Large intestine (tissue), 3 donors: ENCODE results near the gene PNKD. TPM values are rescaled to one million over a fixed set of nuclear protein-coding genes. Genes with fewer than 3 reads are reported as not detected.
A peak's percentile ranks its signal among the peaks of the same experiment; 100 is the strongest.

Source experiments
- DNase-seq, 2 donors: peaks; one replicate each; pipeline versions ENCODE4 v3.0.0 to v3.0.0-alpha.2; 2013
- H3K27ac ChIP-seq: one replicate; pipeline ENCODE4 v1.5.1; 2013; ENCODE audit warnings: low read length
- H3K27me3 ChIP-seq: 2 replicates; pipeline ENCODE4 v1.6.1; 2013; ENCODE audit warnings: low read length; ENCODE audit not compliant: control insufficient read depth, insufficient read depth
- H3K36me3 ChIP-seq: 2 replicates; pipeline ENCODE4 v1.6.1; 2013; ENCODE audit warnings: low read length; ENCODE audit not compliant: control insufficient read depth, insufficient read depth
- H3K4me1 ChIP-seq: one replicate; pipeline ENCODE4 v1.6.1; 2013; ENCODE audit warnings: low read length; ENCODE audit not compliant: control insufficient read depth, insufficient read depth
- H3K4me3 ChIP-seq: one replicate; pipeline ENCODE4 v1.5.1; 2013; ENCODE audit warnings: low read length
- H3K9me3 ChIP-seq: one replicate; pipeline ENCODE4 v1.6.1; 2013; ENCODE audit warnings: mild to moderate bottlenecking, low read depth, low read length, moderate library complexity; ENCODE audit not compliant: control insufficient read depth
- WGBS: methylation state at CpG from one replicate; pipeline ENCODE4 v1.1.5; 2013; ENCODE audit warnings: low lambda C conversion rate; ENCODE audit not compliant: insufficient coverage; 5-methylcytosine and 5-hydroxymethylcytosine counted together
- polyA plus RNA-seq: library from polyadenylated mRNA; unstranded; fragments of 120-200 nt; gene quantifications from one replicate; pipeline ENCODE4 v1.2.1, GENCODE V29; 2013

Gene PNKD
- polyA plus RNA-seq, 1 donor = 103 TPM

DNA sequence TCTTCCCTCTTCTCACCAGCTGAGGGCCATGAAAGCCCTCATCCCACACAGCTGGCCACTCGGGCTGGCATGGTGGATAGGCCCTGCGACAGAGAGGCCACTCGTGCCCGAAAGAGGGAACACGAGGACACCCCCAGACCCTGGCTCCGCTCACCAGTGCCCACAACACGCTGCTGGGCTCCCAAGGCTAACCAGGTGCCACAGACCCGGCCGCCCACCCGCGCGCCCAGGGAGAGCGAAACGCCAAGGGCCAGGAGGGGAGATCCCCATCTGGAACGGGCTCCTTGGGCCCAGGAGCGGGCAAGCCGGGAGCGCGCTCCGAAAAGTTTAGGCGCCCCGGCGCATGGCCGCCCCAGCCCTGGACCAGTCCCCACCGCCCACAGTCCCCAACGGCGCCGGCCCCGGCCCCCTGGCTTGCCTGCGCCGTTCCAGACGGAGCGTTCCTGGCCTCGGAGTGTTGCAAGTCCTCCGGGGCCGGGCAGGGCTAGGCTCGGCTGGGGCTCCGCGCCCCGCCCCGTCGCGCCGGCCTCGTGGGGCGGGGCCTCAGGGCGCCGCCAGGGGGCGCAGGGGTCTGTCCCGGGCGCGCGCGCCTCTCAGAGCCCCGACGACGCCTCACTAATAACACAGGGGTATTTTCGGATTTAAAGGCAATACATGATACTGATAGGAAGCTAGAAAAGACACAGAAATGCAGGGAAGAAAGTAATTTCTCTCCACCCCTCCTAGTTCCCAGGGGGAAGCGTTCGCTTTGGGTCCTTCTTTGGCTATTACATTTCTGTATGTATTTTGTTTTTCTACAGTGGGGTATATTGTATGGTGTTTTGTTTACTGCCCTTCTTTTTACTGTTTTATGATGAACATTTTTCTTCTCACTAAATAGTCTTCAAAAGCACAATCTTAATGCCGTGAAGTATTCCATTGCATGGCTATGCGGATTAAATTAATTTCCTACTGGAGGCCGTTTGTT lies 22.0 kb downstream of the PNKD start, which contains the start of gene TMBIM1:
TMBIM1 (minus strand) TSS at position 456 of the 967 bp plus-strand sequence. CDS start 10,362 bp downstream, outside the sequence.
- Histone ChIP-seq H3K27me3 (no peaks in the 10 kb centered on the region), H3K4me3 (peak within 1 kb of the TSS; percentile 92), H3K36me3 (no peaks in the 10 kb centered on the region), H3K27ac (peak within 1 kb of the TSS; percentile 99), H3K9me3 (no peaks in the 10 kb centered on the region), H3K4me1 (peaks cover 71% of the 10 kb centered on the region)
- WGBS = 47% methylated on average over 2 of the region's 63 CpGs
- DNase-seq = peak; percentile 82 to 91

DNA sequence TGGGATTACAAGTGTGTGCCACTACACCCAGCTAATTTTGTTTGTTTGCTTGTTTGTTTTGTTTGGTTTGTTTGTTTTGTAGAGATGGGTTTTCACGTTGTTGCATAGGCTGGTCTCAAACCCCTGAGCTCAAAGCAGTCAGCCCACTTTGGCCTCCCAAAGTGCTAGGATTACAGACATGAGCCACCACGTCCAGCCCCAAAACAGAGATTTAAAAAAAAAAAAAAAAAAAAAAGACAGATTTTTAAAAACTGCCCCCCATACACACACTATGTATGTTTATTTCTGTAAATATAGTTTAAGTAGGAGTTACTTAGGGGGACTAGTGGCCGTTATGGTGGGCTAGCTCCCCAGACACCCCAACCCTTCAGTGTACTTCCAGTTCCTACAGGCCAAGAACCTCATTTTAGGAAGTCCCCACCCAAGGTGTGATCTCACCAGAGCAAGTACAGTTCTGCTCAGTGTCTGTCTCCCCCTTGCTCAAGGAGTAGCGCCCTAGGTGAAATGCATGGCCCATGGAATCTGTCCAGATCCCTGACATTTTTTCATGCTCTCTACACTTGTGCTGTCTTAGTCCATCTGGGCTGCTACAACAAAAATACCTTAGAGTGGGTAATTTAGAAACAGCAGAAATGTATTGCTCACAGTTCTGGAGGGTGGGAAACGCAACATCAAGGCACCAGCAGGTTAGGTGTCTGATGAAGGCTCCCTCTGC lies 23.6 kb downstream of the PNKD start:
- no peaks in the 10 kb centered on the region for H3K27me3 ChIP-seq
- peak in 1 of 2 donors; percentile 31 for DNase-seq
- peaks cover 62% of the 10 kb centered on the region for H3K4me1 ChIP-seq
- H3K27ac ChIP-seq = peak overlapping the region; percentile 99
- H3K9me3 ChIP-seq = no peaks in the 10 kb centered on the region
- H3K4me3 ChIP-seq = no peak overlapping the region
- H3K36me3 ChIP-seq = no peaks in the 10 kb centered on the region
- WGBS = no CpG with 5 or more reads among the region's 5 CpGs

DNA sequence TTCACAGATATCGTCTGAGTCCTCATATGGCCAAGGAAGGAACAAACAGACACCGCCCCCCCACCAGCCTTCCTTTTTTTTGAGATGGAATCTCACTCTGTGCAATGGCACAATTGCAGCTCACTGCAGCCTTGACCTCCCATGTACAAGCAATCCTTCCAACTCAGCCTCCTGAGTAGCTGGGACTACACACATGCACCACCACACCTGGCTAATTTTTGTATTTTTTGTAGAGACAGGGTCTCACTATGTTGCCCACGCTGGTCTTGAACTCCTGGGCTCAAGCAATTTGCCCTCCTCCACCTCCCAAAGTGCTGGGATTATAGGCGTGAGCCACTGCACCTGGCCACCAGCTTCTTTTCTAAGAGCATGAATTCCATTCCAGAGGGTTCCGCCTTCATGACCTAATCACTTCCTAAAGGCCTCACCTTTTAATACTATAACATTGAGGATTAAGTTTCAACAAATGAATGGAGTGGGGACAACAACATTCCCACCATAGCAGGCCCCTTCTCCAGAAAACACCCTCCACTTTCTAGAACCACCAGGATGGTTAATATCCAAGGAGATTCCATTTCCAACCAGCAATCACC lies 24.2 kb downstream of the PNKD start:
- no peak overlapping the region for H3K4me3 ChIP-seq
- H3K27me3 ChIP-seq = no peaks in the 10 kb centered on the region
- H3K4me1 ChIP-seq = peaks cover 58% of the 10 kb centered on the region
- H3K9me3 ChIP-seq = no peaks in the 10 kb centered on the region
- H3K27ac ChIP-seq = peak overlapping the region; percentile 99
- no peak for DNase-seq
- no peaks in the 10 kb centered on the region for H3K36me3 ChIP-seq
- WGBS = no CpG with 5 or more reads among the region's 5 CpGs

DNA sequence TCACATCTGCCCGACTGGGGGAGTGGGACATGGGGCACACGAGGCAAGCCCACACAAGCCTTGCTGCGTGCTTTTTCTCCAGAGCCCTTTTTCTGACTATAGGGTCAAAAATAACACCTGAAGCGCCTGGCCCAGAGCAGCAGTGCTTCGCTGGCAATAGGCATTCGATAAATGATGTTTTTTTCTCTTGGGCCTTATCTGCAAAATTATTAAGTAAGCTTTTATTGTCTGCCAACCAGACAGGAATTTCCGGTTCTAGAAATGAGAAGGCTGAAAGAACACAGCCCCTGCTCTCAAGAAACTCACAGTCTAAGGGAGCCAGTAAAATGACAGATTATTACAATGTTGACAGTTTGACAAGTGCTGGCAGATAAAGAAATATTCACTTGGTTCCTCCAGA lies 24.7 kb downstream of the PNKD start:
- H3K4me3 ChIP-seq = no peak overlapping the region
- H3K27ac ChIP-seq = peak overlapping the region; percentile 99
- peak; percentile 88 to 96 for DNase-seq
- WGBS = no CpG with 5 or more reads among the region's 7 CpGs
- no peaks in the 10 kb centered on the region for H3K27me3 ChIP-seq
- no peaks in the 10 kb centered on the region for H3K9me3 ChIP-seq
- peaks cover 54% of the 10 kb centered on the region for H3K4me1 ChIP-seq
- H3K36me3 ChIP-seq = no peaks in the 10 kb centered on the region

DNA sequence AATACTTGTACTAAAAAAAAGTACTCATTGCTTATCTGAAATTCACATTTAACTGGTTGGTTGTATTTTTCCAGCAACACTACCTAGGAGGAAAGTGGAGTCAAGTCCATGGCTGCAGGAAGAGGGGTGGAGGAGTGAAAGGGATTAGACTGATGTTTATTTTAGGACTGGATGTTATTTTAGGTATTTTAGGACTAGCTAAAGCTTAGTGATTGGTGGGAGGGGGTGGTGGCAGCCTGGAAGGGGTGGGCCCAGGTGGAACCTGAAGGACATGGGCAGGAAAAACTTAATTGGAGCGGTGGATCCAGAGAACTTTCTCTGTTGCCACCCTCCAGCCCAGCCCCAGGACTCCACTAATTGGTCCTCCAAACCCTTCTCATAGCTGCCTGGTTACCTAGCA lies 25.9 kb downstream of the PNKD start:
- DNase-seq = no peak
- peaks cover 45% of the 10 kb centered on the region for H3K4me1 ChIP-seq
- no peak overlapping the region for H3K4me3 ChIP-seq
- H3K27me3 ChIP-seq = no peaks in the 10 kb centered on the region
- peak overlapping the region; percentile 99 for H3K27ac ChIP-seq
- no CpG with 5 or more reads among the region's 1 CpG for WGBS
- H3K9me3 ChIP-seq = no peaks in the 10 kb centered on the region
- no peaks in the 10 kb centered on the region for H3K36me3 ChIP-seq

DNA sequence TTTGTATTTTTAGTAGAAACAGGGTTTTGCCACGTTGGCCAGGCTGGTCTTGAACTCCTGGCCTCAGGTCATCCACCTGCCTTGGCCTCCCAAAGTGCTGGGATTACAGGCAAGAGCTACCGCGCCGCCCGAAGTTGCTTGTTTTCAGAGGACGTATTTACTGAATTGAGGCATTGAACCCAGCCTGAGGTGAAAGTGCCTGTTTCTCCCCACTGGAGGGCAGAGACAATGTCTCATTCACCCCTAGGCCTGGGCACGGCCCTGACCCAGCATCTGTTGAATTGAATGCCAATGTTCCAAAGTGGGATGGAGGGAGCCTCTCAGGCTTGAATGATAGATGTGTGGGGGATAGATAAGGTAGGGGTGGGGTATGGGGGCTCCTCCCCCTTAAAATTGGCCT lies 26.5 kb downstream of the PNKD start:
- H3K4me1 ChIP-seq = peaks cover 43% of the 10 kb centered on the region
- WGBS = no CpG with 5 or more reads among the region's 7 CpGs
- H3K36me3 ChIP-seq = no peaks in the 10 kb centered on the region
- H3K27me3 ChIP-seq = no peaks in the 10 kb centered on the region
- no peak for DNase-seq
- H3K27ac ChIP-seq = no peak overlapping the region
- no peak overlapping the region for H3K4me3 ChIP-seq
- no peaks in the 10 kb centered on the region for H3K9me3 ChIP-seq

DNA sequence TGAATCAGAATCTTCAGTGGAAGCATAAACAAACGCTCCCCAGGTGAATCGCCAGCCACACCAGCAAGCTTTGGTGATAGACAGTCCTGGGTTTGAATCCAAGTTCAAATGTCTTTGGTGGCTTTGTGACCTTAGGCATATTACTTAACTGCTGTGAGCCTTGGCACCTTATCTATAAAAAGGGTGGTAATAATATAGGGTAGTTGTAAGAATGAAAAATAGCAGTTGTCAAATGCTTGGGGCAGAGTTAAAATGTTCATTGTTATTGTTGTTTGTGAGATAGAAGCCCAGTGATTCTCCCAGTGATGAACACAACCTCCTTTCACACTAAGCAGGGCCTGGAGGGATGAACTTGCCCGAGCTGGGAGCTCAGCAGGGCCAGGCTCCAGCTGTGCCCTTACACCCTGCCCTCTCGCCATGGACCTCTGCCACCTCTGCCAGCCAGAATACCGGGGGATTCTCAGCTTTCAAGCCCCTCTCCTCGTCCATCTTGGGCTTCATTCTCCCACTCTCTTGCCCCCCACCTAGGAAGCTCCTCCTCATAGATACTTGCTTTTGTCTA lies 28.1 kb downstream of the PNKD start:
- no peaks in the 10 kb centered on the region for H3K9me3 ChIP-seq
- WGBS = 86% methylated on average over 1 of the region's 6 CpGs
- H3K4me1 ChIP-seq = peaks cover 36% of the 10 kb centered on the region
- no peak overlapping the region for H3K4me3 ChIP-seq
- no peaks in the 10 kb centered on the region for H3K36me3 ChIP-seq
- H3K27me3 ChIP-seq = no peaks in the 10 kb centered on the region
- no peak overlapping the region for H3K27ac ChIP-seq
- DNase-seq = no peak

DNA sequence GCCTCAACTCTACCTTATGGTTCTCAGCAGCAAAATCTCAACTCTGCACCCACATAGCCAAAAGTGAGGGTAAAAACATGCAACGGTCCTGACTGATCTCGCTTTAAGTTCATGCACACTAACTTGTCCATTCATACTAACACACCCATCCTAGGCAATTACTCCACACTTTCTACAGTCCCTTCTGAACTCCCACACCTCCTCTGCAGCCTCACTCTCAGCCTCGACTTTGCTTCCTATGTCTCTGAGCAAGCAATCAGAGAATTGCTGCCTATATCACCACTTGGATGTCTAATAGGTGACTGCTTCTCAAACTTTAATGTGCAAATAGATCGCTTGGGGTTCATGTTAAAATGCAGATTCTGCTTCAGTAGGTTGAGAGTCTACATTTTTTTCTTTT lies 29.8 kb downstream of the PNKD start:
- 100% methylated on average over 1 of the region's 4 CpGs for WGBS
- Histone ChIP-seq H3K9me3 (no peaks in the 10 kb centered on the region), H3K36me3 (no peaks in the 10 kb centered on the region), H3K4me1 (peaks cover 19% of the 10 kb centered on the region), H3K27ac (no peak overlapping the region), H3K27me3 (no peaks in the 10 kb centered on the region), H3K4me3 (no peak overlapping the region)
- peak in 1 of 2 donors; percentile 6 for DNase-seq

DNA sequence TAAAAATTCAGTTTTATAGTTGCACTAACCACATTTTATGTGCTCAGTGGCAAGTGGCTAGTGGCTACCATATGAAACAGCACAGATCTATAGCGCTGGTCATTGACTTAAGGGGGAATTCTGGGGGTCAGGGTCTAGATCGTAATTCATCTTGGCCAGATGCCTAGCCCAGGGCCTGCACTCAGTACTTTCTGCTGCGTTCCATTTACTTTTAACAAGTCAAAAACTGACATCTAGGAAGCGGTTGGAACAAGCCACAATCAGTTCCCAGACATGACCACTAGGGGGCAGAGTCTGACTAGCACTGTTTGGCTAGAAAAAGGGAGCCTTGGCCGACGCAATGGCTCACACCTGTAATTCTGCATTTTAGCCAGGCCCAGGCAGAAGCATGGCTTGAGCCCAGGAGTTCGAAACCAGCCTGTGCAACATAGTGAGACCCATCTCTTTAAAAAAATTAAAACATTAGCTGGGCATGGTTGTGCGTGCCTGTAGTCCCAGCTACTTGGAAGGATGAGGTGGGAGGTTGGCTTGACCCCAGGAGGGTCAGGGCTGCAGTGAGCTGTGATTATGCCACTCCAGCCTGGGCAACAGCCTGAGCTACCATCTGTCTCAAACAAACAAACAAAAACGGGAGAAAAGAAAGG lies 31.0 kb downstream of the PNKD start:
- Histone ChIP-seq H3K27ac (no peak overlapping the region), H3K9me3 (no peaks in the 10 kb centered on the region), H3K4me3 (no peak overlapping the region), H3K27me3 (no peaks in the 10 kb centered on the region), H3K36me3 (no peaks in the 10 kb centered on the region), H3K4me1 (peaks cover 13% of the 10 kb centered on the region)
- WGBS = no CpG with 5 or more reads among the region's 9 CpGs
- peak; percentile 80 to 81 for DNase-seq
